K562 (cell line): ENCODE measurements around the gene MLLT6. TPM values are rescaled to one million over a fixed set of nuclear protein-coding genes. Genes with fewer than 3 reads are reported as not detected.

Experiments
- C11orf30 ChIP-seq: fragments of 450-650 bp; IDR thresholded peaks from 2 replicates; pipeline ENCODE4 v1.6.1; 2016; ENCODE audit warnings: low read depth, mild to moderate bottlenecking
- DPF2 ChIP-seq: fragments of 450-650 bp; IDR thresholded peaks from 2 replicates; pipeline ENCODE4 v1.6.1; 2016
- GABPA ChIP-seq: fragments of 200-800 bp; sonication (Bioruptor generic); conservative IDR thresholded peaks from 2 replicates; pipeline ENCODE4 v1.6.1; 2016; ENCODE audit warnings: low read depth, missing genetic modification characterization, missing compliant biosample characterization
- HNRNPL ChIP-seq: fragments of 200-400 bp; formaldehyde crosslinking; IDR thresholded peaks from 2 replicates; pipeline ENCODE4 v1.6.1; 2017; ENCODE audit warnings: low read depth, mild to moderate bottlenecking, low read length
- KAT7 ChIP-seq: sonication (generic); formaldehyde crosslinking; IDR thresholded peaks from 2 replicates; pipeline ENCODE4 v1.8.0; 2022; ENCODE audit warnings: missing genetic modification reagents, mild to moderate bottlenecking, borderline replicate concordance
- KDM5B ChIP-seq: fragments of 200-600 bp; sonication (generic); IDR thresholded peaks from 2 replicates; pipeline ENCODE4 v1.6.1; 2012; ENCODE audit warnings: low read depth, mild to moderate bottlenecking, moderate library complexity, low read length, control low read depth, inconsistent platforms; ENCODE audit not compliant: insufficient replicate concordance
- NR0B1 ChIP-seq: fragments of 450-650 bp; IDR thresholded peaks from one replicate; pipeline ENCODE4 v1.6.1; 2018; ENCODE audit warnings: mild to moderate bottlenecking, moderate library complexity; ENCODE audit not compliant: partially characterized antibody
- USF2 ChIP-seq: sonication (generic); formaldehyde crosslinking; IDR thresholded peaks from 2 replicates; pipeline ENCODE4 v1.5.0; 2020; ENCODE audit warnings: missing genetic modification reagents
- ZNF395 ChIP-seq: fragments of 200-800 bp; sonication (Bioruptor generic); IDR thresholded peaks from 2 replicates; pipeline ENCODE4 v1.6.1; 2017; ENCODE audit warnings: missing genetic modification characterization, missing compliant biosample characterization
- ZNF407 ChIP-seq: fragments of 450-650 bp; IDR thresholded peaks from 2 replicates; pipeline ENCODE4 v1.6.1; 2016; ENCODE audit warnings: low read depth
- ZNF584 ChIP-seq: fragments of 200-800 bp; sonication (Bioruptor generic); IDR thresholded peaks from 2 replicates; pipeline ENCODE4 v1.6.1; 2016; ENCODE audit warnings: low read depth, mild to moderate bottlenecking, missing genetic modification characterization, missing compliant biosample characterization
- ZNF589 ChIP-seq: fragments of 200-800 bp; sonication (Bioruptor generic); IDR thresholded peaks from 2 replicates; pipeline ENCODE4 v1.6.1; 2016; ENCODE audit warnings: low read depth, missing genetic modification characterization, missing compliant biosample characterization
- ZNF644 ChIP-seq: fragments of 200-800 bp; sonication (Bioruptor generic); IDR thresholded peaks from 2 replicates; pipeline ENCODE4 v1.6.1; 2016; ENCODE audit warnings: low read depth, missing genetic modification characterization, missing compliant biosample characterization
- ZNF785 ChIP-seq: fragments of 250-450 bp; sonication (Bioruptor Pico); IDR thresholded peaks from 2 replicates; pipeline ENCODE4 v1.4.0; 2020; ENCODE audit warnings: mild to moderate bottlenecking
- polyA plus RNA-seq, 8 experiments: library from polyadenylated mRNA; depleted of rRNA in 4 of 8; stranded (reverse) in 5 of 8; unstranded in 3 of 8; fragments of >200 nt; fragmentation: Nextera tagmentation in 2 of 8; fragmentation: Illumina TruSeq in 1 of 8; extraction: Ambion mirVana in 2 of 8; extraction: Trizol in 1 of 8; gene quantifications; 2 replicates each; pipeline versions ENCODE4 v1.2.1 to v1.2.3, GENCODE V29; 2011 to 2014; ENCODE audit warnings: inconsistent platforms in 1 of 8, missing spikeins in 1 of 8
- total RNA-seq, 7 experiments: library from RNA; depleted of rRNA in 6 of 7; stranded (reverse); fragments of >200 nt in 6 of 7; fragmentation: Illumina TruSeq in 2 of 7; extraction: Trizol in 2 of 7; gene quantifications; 2 replicates each; pipeline versions ENCODE4 v1.2.1 to v1.2.3, GENCODE V29; 2011 to 2021; ENCODE audit warnings: low replicate concordance in 1 of 7

MLLT6 gene
- total and polyA plus RNA-seq, 9 of the 15 experiments (the other 6 are each of a cell fraction or from before 2014, with no cell fraction given) = 3.1 to 71.7 (median 30.0) TPM

DNA sequence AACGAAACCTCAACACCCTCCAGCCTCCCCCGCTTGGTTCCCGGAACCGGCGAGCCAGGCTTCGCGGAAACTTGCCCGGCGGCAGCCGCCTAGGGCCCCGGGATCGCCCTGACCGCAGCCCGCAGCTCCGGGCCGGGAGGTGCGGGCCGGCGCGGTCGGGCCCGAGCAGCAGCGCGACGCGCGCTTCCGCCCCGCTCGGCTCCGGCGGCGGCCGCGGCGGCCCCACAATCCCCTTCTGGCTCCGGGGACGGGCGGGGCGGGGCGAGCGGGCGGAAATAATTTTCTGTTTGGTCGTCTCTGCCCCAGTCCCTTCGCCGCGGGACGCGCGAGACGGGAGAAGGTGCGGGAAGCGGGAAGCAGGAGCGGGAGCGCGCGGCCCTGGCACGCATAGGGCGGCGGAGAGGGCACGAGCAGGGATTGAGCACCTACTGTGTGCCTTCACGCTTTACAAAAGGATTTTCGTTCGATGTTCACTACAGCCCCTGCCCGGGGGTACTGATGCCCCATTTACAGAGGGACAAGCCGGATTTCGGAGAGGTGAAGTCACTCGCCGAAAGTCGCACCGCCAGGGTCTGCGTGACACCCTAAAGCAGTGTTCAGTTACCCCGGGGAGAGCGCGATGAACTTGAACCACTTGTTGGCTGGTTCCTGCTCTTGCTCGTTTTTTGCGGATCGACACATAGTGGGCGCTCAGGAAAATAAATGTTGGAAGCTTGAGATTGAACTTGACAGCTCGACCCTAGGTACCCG, 2.7 kb upstream of the MLLT6 start (continued):
- TF ChIP-seq NR0B1 (no peak), ZNF584 (CRISPR knock-in tag) (0 out of 2 replicates have a peak, but pooled peaks have one; percentile 62), ZNF785 (CRISPR knock-in tag) (no peak), ZNF589 (CRISPR knock-in tag) (no peak; the same call in 1 of the 2 replicates), KDM5B (peak; percentile 76), GABPA (tag) (peak; percentile 89), HNRNPL (peak; percentile 82; the same call in 1 of the 2 replicates), KAT7 (CRISPR knock-in tag) (peak; percentile 62; the same call in 1 of the 2 replicates), ZNF644 (tag) (peak; percentile 50; the same call in 1 of the 2 replicates), ZNF395 (CRISPR knock-in tag) (peak; percentile 52; the same call in 1 of the 2 replicates), DPF2 (no peak), USF2 (no peak), C11orf30 (no peak), ZNF407 (no peak)
